NOMO-1 treated with dmso at 0.1 percent for 144 hours (cell line): ENCODE data around the gene GRAP.

ENCODE experiments used
- DNase-seq: peaks from one replicate; lab custom pipeline; 2025; ENCODE audit not compliant: unreplicated experiment; lab: John Stamatoyannopoulos, UW

The GRAP gene

GRCh38 chr17:19003543-19004420 lies 43.0 kb downstream of the GRAP start:
- no peak for DNase-seq

- no peak for DNase-seq
These were observed 43.8 kb downstream of the GRAP start for GRCh38 chr17:19002805-19003542.

GRCh38 chr17:19001907-19002590 lies 44.7 kb downstream of the GRAP start:
- no peak for DNase-seq

GRCh38 chr17:19000531-19001325 lies 46.0 kb downstream of the GRAP start:
- no peak for DNase-seq

GRCh38 chr17:18999911-19000310 lies 46.8 kb downstream of the GRAP start:
- no peak for DNase-seq

GRCh38 chr17:18999394-18999793 lies 47.4 kb downstream of the GRAP start:
- DNase-seq, result no peak

- no peak for DNase-seq
These were observed 49.0 kb downstream of the GRAP start for GRCh38 chr17:18997650-18998196.

GRCh38 chr17:18996458-18996857 lies 50.3 kb downstream of the GRAP start:
- DNase-seq, result no peak

GRCh38 chr17:18995220-18995619 lies 51.5 kb downstream of the GRAP start:
- no peak for DNase-seq

- DNase-seq, result no peak
These were observed 52.1 kb downstream of the GRAP start for GRCh38 chr17:18994631-18995030.

GRCh38 chr17:18993905-18994526 lies 52.7 kb downstream of the GRAP start:
- no peak for DNase-seq

GRCh38 chr17:18992454-18993130 lies 54.2 kb downstream of the GRAP start:
- DNase-seq, result no peak

GRCh38 chr17:18991531-18992315 lies 55.0 kb downstream of the GRAP start:
- DNase-seq, result no peak

GRCh38 chr17:18990331-18990730 lies 56.4 kb downstream of the GRAP start:
- no peak for DNase-seq

- DNase-seq, result no peak
These were observed 58.1 kb downstream of the GRAP start for GRCh38 chr17:18988546-18989173.

- no peak for DNase-seq
These were observed 58.8 kb downstream of the GRAP start for GRCh38 chr17:18987862-18988545.

GRCh38 chr17:18987230-18987610 lies 59.5 kb downstream of the GRAP start:
- no peak for DNase-seq
